Kidney epithelial cell (primary cell): ENCODE results near the gene USP6NL. TPM values are rescaled to one million over a fixed set of nuclear protein-coding genes. Genes with fewer than 3 reads are reported as not detected.

Experiments used
- DNase-seq: peaks from one replicate; pipeline ENCODE4 v3.0.0-alpha.2; 2010; ENCODE audit warnings: low read depth
- H3K27me3 ChIP-seq: 2 replicates; pipeline ENCODE4 v1.6.0; 2011; ENCODE audit warnings: low read length; ENCODE audit not compliant: control insufficient read depth, insufficient read depth
- H3K36me3 ChIP-seq: 2 replicates; pipeline ENCODE4 v1.5.1; 2011; ENCODE audit warnings: low read length; ENCODE audit not compliant: control insufficient read depth, insufficient read depth
- H3K4me3 ChIP-seq: 2 replicates; pipeline ENCODE4 v1.5.1; 2011; ENCODE audit warnings: low read depth, mild to moderate bottlenecking, control low read depth, low read length
- CTCF ChIP-seq: IDR thresholded peaks from 2 replicates; pipeline ENCODE4 v1.5.1; 2011; ENCODE audit warnings: mild to moderate bottlenecking, moderate library complexity, low read length, control low read depth, inconsistent platforms; ENCODE audit not compliant: insufficient read depth, poor library complexity, severe bottlenecking
- total RNA-seq: library from RNA; depleted of rRNA; stranded (reverse); fragments of >200 nt; gene quantifications from 2 replicates; pipeline ENCODE4 v1.2.3, GENCODE V29; 2015

Gene USP6NL
- total RNA-seq, 1 donor from 2014 or later, result 21.2 TPM

DNA sequence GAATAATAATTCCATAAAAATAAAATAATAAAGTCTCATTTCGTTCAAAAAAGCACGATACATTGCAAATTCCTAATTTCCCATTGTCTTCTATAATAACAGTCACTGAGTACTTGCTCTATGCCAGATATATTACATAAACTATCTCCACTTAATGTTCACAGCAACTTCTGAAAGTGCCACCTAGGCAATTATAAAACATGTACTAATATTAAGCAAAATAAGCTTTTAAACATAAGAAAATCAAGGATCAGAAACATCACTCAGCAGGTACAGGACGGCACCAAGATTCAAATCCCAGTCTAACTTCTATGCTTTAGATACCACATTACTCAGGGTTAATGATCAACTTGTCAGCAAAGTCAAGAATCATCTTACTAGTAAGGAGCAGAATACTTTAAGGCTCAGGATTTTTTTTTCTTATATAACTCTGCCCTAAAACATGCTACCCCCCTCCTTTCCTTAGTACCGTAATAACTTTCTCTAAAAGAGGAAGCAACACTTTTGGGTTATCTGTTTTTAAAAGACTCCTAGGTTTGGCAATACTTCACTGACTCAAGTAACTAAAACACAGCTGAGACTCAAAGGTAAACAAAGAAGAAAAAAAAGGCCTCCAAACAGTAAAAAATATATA is 51.3 kb downstream of the USP6NL start:
- H3K4me3 ChIP-seq, result no peak overlapping the region
- no peak for DNase-seq
- no peak for TF ChIP-seq CTCF
- H3K36me3 ChIP-seq, result no peaks in the 10 kb centered on the region
- no peaks in the 10 kb centered on the region for H3K27me3 ChIP-seq

DNA sequence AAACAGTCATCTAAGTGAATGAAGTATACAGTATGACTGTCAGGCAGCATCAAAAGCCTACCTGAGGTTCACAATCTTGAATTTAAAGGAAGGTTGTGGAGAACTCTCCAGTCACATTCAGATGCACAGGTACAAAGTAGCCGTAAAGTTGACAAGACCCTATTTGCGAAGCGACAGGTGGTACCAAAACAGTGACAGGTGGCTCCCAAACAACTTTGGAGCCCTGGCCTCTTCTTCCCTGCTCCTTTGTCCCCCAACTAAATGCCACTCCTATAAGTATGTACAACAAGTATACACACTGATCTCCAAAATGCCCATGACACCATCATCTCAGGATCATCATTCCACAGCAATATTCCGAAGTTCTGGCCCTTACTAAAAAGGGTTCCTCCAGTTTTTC is 53.5 kb downstream of the USP6NL start:
- Histone ChIP-seq H3K4me3 (no peak overlapping the region), H3K36me3 (no peaks in the 10 kb centered on the region), H3K27me3 (no peaks in the 10 kb centered on the region)
- TF ChIP-seq CTCF, result no peak
- no peak for DNase-seq

GRCh38 chr10:11557513-11557912 is 53.9 kb downstream of the USP6NL start:
- no peak for DNase-seq
- Histone ChIP-seq H3K27me3 (no peaks in the 10 kb centered on the region), H3K36me3 (no peaks in the 10 kb centered on the region), H3K4me3 (no peak overlapping the region)
- TF ChIP-seq CTCF, result no peak

- no peaks in the 10 kb centered on the region for H3K27me3 ChIP-seq
- H3K36me3 ChIP-seq, result no peaks in the 10 kb centered on the region
- no peak for DNase-seq
- TF ChIP-seq CTCF, result no peak
- no peak overlapping the region for H3K4me3 ChIP-seq
Measured at GRCh38 chr10:11555556-11555955, 55.9 kb downstream of the USP6NL start.

GRCh38 chr10:11553773-11554381 is 57.6 kb downstream of the USP6NL start:
- no peak for TF ChIP-seq CTCF
- no peaks in the 10 kb centered on the region for H3K27me3 ChIP-seq
- no peaks in the 10 kb centered on the region for H3K36me3 ChIP-seq
- DNase-seq, result no peak
- no peak overlapping the region for H3K4me3 ChIP-seq

DNA sequence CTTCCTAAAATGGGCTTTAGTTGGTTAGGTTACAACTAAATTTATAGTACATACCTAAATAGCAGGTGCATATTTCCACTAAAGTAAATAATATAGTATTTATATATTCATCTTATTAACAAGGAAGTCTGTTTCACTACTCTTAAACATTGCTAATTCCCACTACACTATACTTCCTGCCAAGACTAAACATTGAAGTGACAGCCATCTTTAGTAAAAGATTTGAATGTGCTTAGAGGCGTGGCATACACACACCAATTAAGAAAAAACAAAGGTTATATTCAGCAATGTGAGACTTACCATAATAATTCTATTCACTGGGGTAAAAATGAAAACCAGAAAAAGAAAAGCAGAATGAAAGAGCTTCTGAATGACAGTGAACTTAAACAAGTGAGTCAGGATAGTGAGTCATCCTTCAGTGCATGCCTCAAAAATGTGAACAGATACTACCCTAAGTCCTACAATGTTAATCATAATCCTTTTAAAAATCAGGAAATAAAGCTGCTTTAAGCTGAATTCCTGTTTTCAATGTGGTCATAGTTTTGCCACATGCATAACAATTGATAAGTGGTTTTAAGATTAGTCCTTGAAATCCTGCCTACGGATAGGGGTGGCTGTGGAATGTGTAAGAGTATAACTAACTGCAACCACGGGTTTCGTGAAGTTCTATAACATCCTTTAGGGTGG is 59.4 kb downstream of the USP6NL start:
- no peak for TF ChIP-seq CTCF
- Histone ChIP-seq H3K36me3 (no peaks in the 10 kb centered on the region), H3K27me3 (no peaks in the 10 kb centered on the region), H3K4me3 (no peak overlapping the region)
- DNase-seq, result peak; percentile 87
